HFFc6 (cell line): ENCODE measurements around the gene USP4. TPM values are rescaled to one million over a fixed set of nuclear protein-coding genes. Genes with fewer than 3 reads are reported as not detected.
"Not testable (repeated sequence)": the region's sequence is repeated elsewhere in the genome, so short reads cannot be mapped to it uniquely, and the experiment has no call there.

ENCODE experiments used
- DNase-seq: peaks from one replicate; pipeline ENCODE4 v3.0.0-alpha.2; 2018
- H3K27ac Mint-ChIP-seq: 2 replicates; pipeline ENCODE4 v1.8.0; 2020; ENCODE audit warnings: mild to moderate bottlenecking, mixed read lengths
- H3K27me3 Mint-ChIP-seq: 2 replicates; pipeline ENCODE4 v1.8.0; 2021; ENCODE audit warnings: mild to moderate bottlenecking, moderate library complexity, mixed read lengths; ENCODE audit not compliant: insufficient read depth
- H3K36me3 Mint-ChIP-seq: 2 replicates; pipeline ENCODE4 v1.8.0; 2021; ENCODE audit warnings: low read depth, mixed read lengths
- H3K4me1 Mint-ChIP-seq: 2 replicates; pipeline ENCODE4 v1.8.0; 2020; ENCODE audit warnings: low read depth, mixed read lengths
- H3K4me3 Mint-ChIP-seq: 2 replicates; pipeline ENCODE4 v1.8.0; 2020; ENCODE audit warnings: mild to moderate bottlenecking, moderate library complexity, mixed read lengths
- H3K9me3 Mint-ChIP-seq: 2 replicates; pipeline ENCODE4 v1.8.0; 2020; ENCODE audit warnings: mild to moderate bottlenecking, mixed read lengths
- total RNA-seq, 6 experiments: library from RNA; stranded (reverse); fragmentation: NEBNext Ultra II Directional; extraction: Animal tissue kit (Norgen Biotek cat#: 25700); gene quantifications; 2 replicates in 1 of 6; 3 replicates in 5 of 6; pipeline ENCODE4 v1.2.3, GENCODE V29; 2021
- TF ChIP-seq, protein P1 (sequence below): fragments of 200-600 bp; sonication (generic); IDR thresholded peaks from 2 replicates; pipeline ENCODE4 v1.5.0; 2021; ENCODE audit warnings: antibody characterized with exemption, mild to moderate bottlenecking

The USP4 gene
- total RNA-seq, 6 experiments from 2014 or later, result 41.4 to 48.3 (median 44.8) TPM

DNA sequence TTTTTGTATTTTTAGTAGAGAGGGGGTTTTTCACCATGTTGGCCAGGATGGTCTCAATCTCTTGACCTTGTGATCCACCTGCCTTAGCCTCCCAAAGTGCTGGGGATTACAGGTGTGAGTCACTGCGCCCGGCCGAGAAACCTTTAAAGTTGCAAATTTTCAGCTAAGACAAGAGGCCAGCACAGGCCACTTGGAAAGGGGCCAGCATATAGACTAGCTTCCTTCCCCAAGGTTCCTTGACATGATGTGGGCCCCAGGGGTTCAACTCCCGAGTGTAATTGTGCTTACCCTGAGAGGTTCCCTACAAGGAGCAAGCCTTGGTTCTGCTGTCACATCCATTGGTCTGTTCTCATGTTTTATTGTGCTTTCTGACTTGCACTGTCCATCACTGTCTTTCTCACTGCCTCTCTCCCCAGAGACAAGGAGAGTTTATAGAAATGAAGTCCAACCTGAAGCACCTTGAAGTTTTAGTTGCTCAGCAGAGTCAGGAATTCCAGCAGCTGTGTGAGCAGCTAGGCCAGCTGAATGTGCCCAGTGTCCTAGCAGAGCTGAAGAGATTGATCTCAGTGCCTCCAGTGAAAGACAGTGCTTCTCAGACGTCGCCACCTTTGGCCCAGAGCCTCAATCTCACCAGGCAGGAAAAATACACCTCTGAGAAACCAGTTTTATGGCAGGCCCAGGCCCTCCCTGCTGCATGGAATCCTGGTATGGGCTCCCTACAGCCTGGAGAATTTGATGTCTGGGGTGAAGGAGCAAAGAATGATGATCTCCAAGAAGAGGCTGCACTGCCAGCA, 83.9 kb downstream of the USP4 start:
- H3K27me3 Mint-ChIP-seq, result peaks cover 4% of the 10 kb centered on the region; the same call in 1 of the 2 replicates
- no peak for DNase-seq
- TF ChIP-seq, protein P1, sequence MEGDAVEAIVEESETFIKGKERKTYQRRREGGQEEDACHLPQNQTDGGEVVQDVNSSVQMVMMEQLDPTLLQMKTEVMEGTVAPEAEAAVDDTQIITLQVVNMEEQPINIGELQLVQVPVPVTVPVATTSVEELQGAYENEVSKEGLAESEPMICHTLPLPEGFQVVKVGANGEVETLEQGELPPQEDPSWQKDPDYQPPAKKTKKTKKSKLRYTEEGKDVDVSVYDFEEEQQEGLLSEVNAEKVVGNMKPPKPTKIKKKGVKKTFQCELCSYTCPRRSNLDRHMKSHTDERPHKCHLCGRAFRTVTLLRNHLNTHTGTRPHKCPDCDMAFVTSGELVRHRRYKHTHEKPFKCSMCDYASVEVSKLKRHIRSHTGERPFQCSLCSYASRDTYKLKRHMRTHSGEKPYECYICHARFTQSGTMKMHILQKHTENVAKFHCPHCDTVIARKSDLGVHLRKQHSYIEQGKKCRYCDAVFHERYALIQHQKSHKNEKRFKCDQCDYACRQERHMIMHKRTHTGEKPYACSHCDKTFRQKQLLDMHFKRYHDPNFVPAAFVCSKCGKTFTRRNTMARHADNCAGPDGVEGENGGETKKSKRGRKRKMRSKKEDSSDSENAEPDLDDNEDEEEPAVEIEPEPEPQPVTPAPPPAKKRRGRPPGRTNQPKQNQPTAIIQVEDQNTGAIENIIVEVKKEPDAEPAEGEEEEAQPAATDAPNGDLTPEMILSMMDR, result no peak
- no peak overlapping the region for H3K27ac Mint-ChIP-seq
- no peaks in the 10 kb centered on the region for H3K9me3 Mint-ChIP-seq
- peaks cover 7% of the 10 kb centered on the region; the same call in 1 of the 2 replicates for H3K4me1 Mint-ChIP-seq
- H3K4me3 Mint-ChIP-seq, result no peak overlapping the region
- H3K36me3 Mint-ChIP-seq, result no peaks in the 10 kb centered on the region

DNA sequence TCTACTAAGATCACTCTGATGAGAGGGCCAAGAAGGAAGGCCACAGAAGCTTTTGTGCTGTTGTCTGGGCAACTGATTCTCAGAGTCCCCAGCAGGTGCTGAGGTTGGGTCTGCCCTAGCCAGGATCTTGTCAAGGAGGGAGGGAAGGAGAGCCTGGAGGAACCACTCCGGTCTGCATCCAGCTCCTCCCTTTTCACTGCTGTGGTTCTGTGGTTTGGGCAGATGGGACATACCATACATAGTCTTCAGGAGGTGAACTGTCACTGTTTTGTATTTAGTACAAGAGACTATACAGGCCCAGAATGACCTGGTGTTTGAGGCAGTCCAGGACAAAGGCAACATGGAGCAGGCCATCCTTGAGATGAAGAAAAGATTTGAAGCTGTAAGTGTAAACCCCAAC, 84.7 kb downstream of the USP4 start:
- Mint-ChIP-seq H3K4me3 (no peak overlapping the region), H3K36me3 (no peaks in the 10 kb centered on the region), H3K9me3 (no peaks in the 10 kb centered on the region), H3K27ac (no peak overlapping the region), H3K27me3 (peaks cover 4% of the 10 kb centered on the region; the same call in 1 of the 2 replicates), H3K4me1 (peaks cover 7% of the 10 kb centered on the region; the same call in 1 of the 2 replicates)
- TF ChIP-seq, protein P1, result no peak
- DNase-seq, result peak; percentile 20

DNA sequence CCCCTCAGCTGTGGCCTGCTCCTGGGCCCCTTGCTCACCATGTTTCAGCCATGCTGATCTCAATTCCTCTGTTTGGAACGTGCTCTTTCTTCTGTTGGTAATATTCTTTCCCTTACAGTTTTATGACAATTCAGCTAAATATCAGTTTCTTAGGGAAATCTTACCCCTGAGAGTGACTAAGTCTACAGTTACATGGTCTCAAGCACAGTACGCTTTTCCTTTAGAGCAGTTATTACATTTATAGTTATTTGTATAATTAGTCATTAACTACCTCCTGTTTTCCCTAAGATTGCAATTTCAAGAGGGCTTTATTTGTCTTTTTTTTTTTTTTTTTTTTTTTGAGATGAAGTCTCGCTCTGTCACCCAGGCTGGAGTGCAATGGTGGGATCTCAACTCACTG, 86.3 kb downstream of the USP4 start:
- Mint-ChIP-seq H3K9me3 (no peaks in the 10 kb centered on the region), H3K36me3 (no peaks in the 10 kb centered on the region), H3K27ac (no peak overlapping the region), H3K4me1 (peaks cover 13% of the 10 kb centered on the region), H3K4me3 (no peak overlapping the region), H3K27me3 (peaks cover 4% of the 10 kb centered on the region; the same call in 1 of the 2 replicates)
- no peak for DNase-seq
- TF ChIP-seq, protein P1, result no peak

- TF ChIP-seq, protein P1, result no peak
- no peaks in the 10 kb centered on the region for H3K36me3 Mint-ChIP-seq
- no peak overlapping the region for H3K4me3 Mint-ChIP-seq
- no peak for DNase-seq
- peaks cover 6% of the 10 kb centered on the region for H3K4me1 Mint-ChIP-seq
- peaks cover 2% of the 10 kb centered on the region; the same call in 1 of the 2 replicates for H3K27me3 Mint-ChIP-seq
- H3K27ac Mint-ChIP-seq, result no peak overlapping the region
- H3K9me3 Mint-ChIP-seq, result no peaks in the 10 kb centered on the region
Observed at GRCh38 chr3:49248840-49249227, 91.0 kb downstream of the USP4 start.

DNA sequence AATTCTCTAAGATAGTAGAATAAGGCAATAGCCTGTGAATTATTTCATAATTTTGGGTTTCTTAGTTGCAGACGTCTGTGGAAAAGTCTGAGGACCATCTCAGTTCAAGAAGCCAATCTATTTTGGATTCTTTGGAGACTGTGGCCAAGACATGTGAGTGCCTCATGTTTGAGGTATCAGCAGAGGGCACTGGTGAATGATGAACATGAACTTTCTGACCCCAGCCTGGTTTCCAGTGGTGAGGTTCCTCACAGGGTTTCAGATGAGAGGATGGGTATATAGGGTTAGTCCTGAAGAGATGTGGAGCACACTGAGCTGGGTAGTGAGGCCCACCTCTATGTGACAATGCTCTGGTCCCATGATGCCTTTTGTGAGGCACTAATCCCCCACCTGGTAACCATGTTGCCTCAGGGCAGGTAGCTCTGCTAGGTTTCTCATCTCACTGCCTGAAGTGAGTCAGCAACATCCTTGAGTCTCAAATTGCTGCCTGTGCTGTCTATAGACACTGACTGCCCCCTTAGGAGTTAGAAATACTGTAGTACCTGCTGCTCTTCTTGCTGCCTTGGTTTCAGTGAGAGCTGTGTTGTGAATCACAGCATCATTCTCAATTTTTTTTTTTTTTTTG, 95.2 kb downstream of the USP4 start:
- Mint-ChIP-seq H3K4me1 (peaks cover 6% of the 10 kb centered on the region), H3K4me3 (no peak overlapping the region), H3K36me3 (no peaks in the 10 kb centered on the region), H3K9me3 (no peaks in the 10 kb centered on the region), H3K27ac (no peak overlapping the region), H3K27me3 (peaks cover 7% of the 10 kb centered on the region)
- no peak for DNase-seq
- TF ChIP-seq, protein P1, result no peak

GRCh38 chr3:49240091-49240490, 99.8 kb downstream of the USP4 start:
- H3K4me3 Mint-ChIP-seq, DNase-seq, H3K27ac Mint-ChIP-seq, H3K9me3 Mint-ChIP-seq, H3K4me1 Mint-ChIP-seq, H3K27me3 Mint-ChIP-seq, H3K36me3 Mint-ChIP-seq: not testable (repeated sequence)
